HG03460 (cell line): ENCODE measurements around the gene C1QTNF8.

Source experiments
- ATAC-seq: cut with Tn5 transposase; IDR thresholded peaks from one replicate; pipeline ENCODE4 v1.9.1; 2021; ENCODE audit not compliant: unreplicated experiment

The C1QTNF8 gene

GRCh38 chr16:1079786-1080525, 16.1 kb downstream of the C1QTNF8 start:
- ATAC-seq, result no peak

GRCh38 chr16:1079341-1079740, 16.7 kb downstream of the C1QTNF8 start:
- ATAC-seq, result no peak

- no peak for ATAC-seq
Observed at GRCh38 chr16:1078579-1079021, 17.4 kb downstream of the C1QTNF8 start.

- no peak for ATAC-seq
Observed at GRCh38 chr16:1077877-1078578, 18.0 kb downstream of the C1QTNF8 start.

- ATAC-seq, result no peak
Observed at GRCh38 chr16:1076801-1077576, 19.1 kb downstream of the C1QTNF8 start.

- no peak for ATAC-seq
Observed at GRCh38 chr16:1075546-1075945, 20.5 kb downstream of the C1QTNF8 start.

GRCh38 chr16:1074379-1074649, 21.7 kb downstream of the C1QTNF8 start:
- no peak for ATAC-seq

GRCh38 chr16:1073566-1074378, 22.3 kb downstream of the C1QTNF8 start:
- no peak for ATAC-seq

GRCh38 chr16:1073262-1073558, 22.8 kb downstream of the C1QTNF8 start:
- ATAC-seq, result no peak

GRCh38 chr16:1072526-1073261, 23.4 kb downstream of the C1QTNF8 start, which contains the start of gene SSTR5:
Gene SSTR5, plus strand, starts transcription at chr16:1072747. Its CDS starts 6,122 bp downstream, at chr16:1078869.
- no peak for ATAC-seq

GRCh38 chr16:1071561-1072225, 24.4 kb downstream of the C1QTNF8 start:
- no peak for ATAC-seq

- ATAC-seq, result no peak
Observed at GRCh38 chr16:1070864-1071408, 25.1 kb downstream of the C1QTNF8 start.

- no peak for ATAC-seq
Observed at GRCh38 chr16:1070084-1070863, 25.8 kb downstream of the C1QTNF8 start.

GRCh38 chr16:1069154-1069553, 26.9 kb downstream of the C1QTNF8 start:
- ATAC-seq, result no peak

GRCh38 chr16:1068451-1068850, 27.6 kb downstream of the C1QTNF8 start:
- ATAC-seq, result no peak

- ATAC-seq, result no peak
Observed at GRCh38 chr16:1067629-1068028, 28.4 kb downstream of the C1QTNF8 start.

GRCh38 chr16:1066584-1067172, 29.4 kb downstream of the C1QTNF8 start:
- no peak for ATAC-seq

- ATAC-seq, result no peak
Observed at GRCh38 chr16:1065469-1066128, 30.4 kb downstream of the C1QTNF8 start.
